ENCODE results near the gene UGT1A4. TPM values are rescaled to one million over a fixed set of nuclear protein-coding genes. Genes with fewer than 3 reads are reported as not detected.

Gene UGT1A4
- total and polyA plus RNA-seq, 2 donors (not counting 3 experiments of a cell fraction or from before 2014, with no cell fraction given) = not detected

- Histone ChIP-seq H3K27me3 (ENCODE audit: control insufficient read depth in 2 of 2, insufficient read depth in 2 of 2, low read length in 2 of 2) (no peaks in the 10 kb centered on the region), H2AFZ (ENCODE audit: low read depth, low read length) (no peak overlapping the region), H3K79me2 (ENCODE audit: control insufficient read depth, insufficient read depth, low read length) (no peaks in the 10 kb centered on the region), H3K4me3 (replicated peaks in 1 of 3; ENCODE audit: insufficient read depth in 1 of 3, low read depth in 1 of 3, low read length in 3 of 3) (no peak overlapping the region), H3K27ac (ENCODE audit: insufficient read depth, low read depth, low read length) (peak overlapping the region; percentile 64), H4K20me1 (replicated peaks; ENCODE audit: control insufficient read depth, extremely low read depth, insufficient read depth, low read length) (no peaks in the 10 kb centered on the region), H3K9me3 (replicated peaks; ENCODE audit: control insufficient read depth, insufficient read depth, low read length) (no peaks in the 10 kb centered on the region), H3K36me3 (ENCODE audit: control insufficient read depth in 2 of 2, extremely low read depth in 1 of 2, insufficient read depth in 2 of 2, low read length in 2 of 2) (no peaks in the 10 kb centered on the region), H3K9me1 (replicated peaks; ENCODE audit: control insufficient read depth, extremely low read depth, insufficient read depth, low read length) (no peaks in the 10 kb centered on the region), H3K4me1 (ENCODE audit: control insufficient read depth, extremely low read depth, insufficient read depth, low read length) (peaks cover 17% of the 10 kb centered on the region), H3K9ac (replicated peaks; ENCODE audit: extremely low read depth, insufficient read depth, low read length) (peak overlapping the region; percentile 15), H3K4me2 (ENCODE audit: insufficient read depth, low read length) (peak overlapping the region; percentile 31)
- FAIRE-seq (no peak), DNase-seq (ENCODE audit: low read depth, low spot score) (no peak)
- dilution Hi-C loops (cut with MboI; ENCODE audit: extremely low pct_ligation_motif_present, low sequenced_read_pairs) = no loop called here
- TF ChIP-seq EZH2 (IDR thresholded peaks at IDR 0.05; ENCODE audit: borderline replicate concordance, low read depth, low read length, severe bottlenecking) = no peak
- no peak for TF ChIP-seq GATA2 (IDR thresholded peaks at IDR 0.05; ENCODE audit: insufficient read depth, insufficient read length, low read depth, low read length)
- TF ChIP-seq MYC (IDR thresholded peaks at IDR 0.05; ENCODE audit: low read depth, low read length) = no peak
- TF ChIP-seq POLR2A (IDR thresholded peaks at IDR 0.05; ENCODE audit: low read depth, low read length) = no peak
- no peak for TF ChIP-seq MAX (IDR thresholded peaks at IDR 0.05; ENCODE audit: insufficient read depth, insufficient read length)
- TF ChIP-seq POLR2AphosphoS5 (IDR thresholded peaks at IDR 0.05; ENCODE audit: insufficient read depth, low read depth, low read length) = no peak
- ChIA-PET POLR2A (no interaction called here), CTCF (interaction anchor here (1.0 to 1.5 kb wide), 3 partner anchors 18 to 275 kb away, joined by 3 to 4 read pairs (median 3); no protein-coding TSS in a partner anchor)
- intact Hi-C loops (cut with micrococcal nuclease) = loop anchor here (1.0 kb wide), 1 partner anchor 11 kb away; no protein-coding TSS in a partner anchor
- BruUV-seq (replicated peaks) = no TSS peak
These were observed 29.5 kb upstream of the UGT1A4 start for GRCh38 chr2:233689031-233689430.

GRCh38 chr2:233689501-233689900 is 29.0 kb upstream of the UGT1A4 start:
- dilution Hi-C loops (cut with MboI; ENCODE audit: extremely low pct_ligation_motif_present, low sequenced_read_pairs) = no loop called here
- intact Hi-C loops (cut with micrococcal nuclease) = loop anchor here (1.0 kb wide), 1 partner anchor 11 kb away; no protein-coding TSS in a partner anchor
- H3K27me3 ChIP-seq (ENCODE audit: control insufficient read depth in 2 of 2, insufficient read depth in 2 of 2, low read length in 2 of 2) = no peaks in the 10 kb centered on the region
- H3K9me1 ChIP-seq (replicated peaks; ENCODE audit: control insufficient read depth, extremely low read depth, insufficient read depth, low read length) = no peaks in the 10 kb centered on the region
- peak overlapping the region; percentile 31 for H3K4me2 ChIP-seq (ENCODE audit: insufficient read depth, low read length)
- no peaks in the 10 kb centered on the region for H3K36me3 ChIP-seq (ENCODE audit: control insufficient read depth in 2 of 2, extremely low read depth in 1 of 2, insufficient read depth in 2 of 2, low read length in 2 of 2)
- H3K4me3 ChIP-seq (replicated peaks in 1 of 3; ENCODE audit: insufficient read depth in 1 of 3, low read depth in 1 of 3, low read length in 3 of 3) = no peak overlapping the region
- no peaks in the 10 kb centered on the region for H3K9me3 ChIP-seq (replicated peaks; ENCODE audit: control insufficient read depth, insufficient read depth, low read length)
- peaks cover 17% of the 10 kb centered on the region for H3K4me1 ChIP-seq (ENCODE audit: control insufficient read depth, extremely low read depth, insufficient read depth, low read length)
- H4K20me1 ChIP-seq (replicated peaks; ENCODE audit: control insufficient read depth, extremely low read depth, insufficient read depth, low read length) = no peaks in the 10 kb centered on the region
- peak overlapping the region; percentile 68 for H3K27ac ChIP-seq (ENCODE audit: insufficient read depth, low read depth, low read length)
- FAIRE-seq (peak; percentile 90), DNase-seq (ENCODE audit: low read depth, low spot score) (peak; percentile 97)
- H3K79me2 ChIP-seq (ENCODE audit: control insufficient read depth, insufficient read depth, low read length) = no peaks in the 10 kb centered on the region
- CTCF ChIA-PET = interaction anchor here (1.0 to 1.5 kb wide), 3 partner anchors 18 to 276 kb away, joined by 3 to 4 read pairs (median 3); no protein-coding TSS in a partner anchor
- H2AFZ ChIP-seq (ENCODE audit: low read depth, low read length) = no peak overlapping the region
- POLR2A ChIA-PET = no interaction called here
- no peak for TF ChIP-seq POLR2AphosphoS5 (IDR thresholded peaks at IDR 0.05; ENCODE audit: insufficient read depth, low read depth, low read length)
- TF ChIP-seq JUN (IDR thresholded peaks at IDR 0.05; ENCODE audit: borderline replicate concordance, insufficient read depth, insufficient read length, low read depth) = peak; percentile 21
- peak; percentile 29 for TF ChIP-seq POLR2A (IDR thresholded peaks at IDR 0.05; ENCODE audit: low read depth, low read length)
- TF ChIP-seq MAX (IDR thresholded peaks at IDR 0.05; ENCODE audit: insufficient read depth, insufficient read length) = no peak
- peak; percentile 25 for TF ChIP-seq GATA2 (IDR thresholded peaks at IDR 0.05; ENCODE audit: insufficient read depth, insufficient read length, low read depth, low read length)
- H3K9ac ChIP-seq (replicated peaks; ENCODE audit: extremely low read depth, insufficient read depth, low read length) = peak overlapping the region; percentile 17
- no TSS peak for BruUV-seq (replicated peaks)

Measured in endothelial cell of umbilical vein (primary cell).